ENCODE measurements around the gene TFB1M. TPM values are rescaled to one million over a fixed set of nuclear protein-coding genes. Genes with fewer than 3 reads are reported as not detected.

The TFB1M gene
- total and polyA plus RNA-seq, 2 donors (not counting 3 experiments of a cell fraction or from before 2014, with no cell fraction given) = 12.9 to 35.5 TPM

- no peak overlapping the region for H3K4me3 ChIP-seq (replicated peaks in 1 of 3; ENCODE audit: insufficient read depth in 1 of 3, low read depth in 1 of 3, low read length in 3 of 3)
- H3K9me3 ChIP-seq (replicated peaks; ENCODE audit: control insufficient read depth, insufficient read depth, low read length) = no peaks in the 10 kb centered on the region
- no peak for DNase-seq (ENCODE audit: low read depth, low spot score)
- no peak overlapping the region for H3K4me2 ChIP-seq (ENCODE audit: insufficient read depth, low read length)
- ChIA-PET CTCF (interaction anchor here (1.7 kb wide), 1 partner anchor 28 kb away, joined by 3 read pairs; no protein-coding TSS in a partner anchor), POLR2A (no interaction called here)
- no peaks in the 10 kb centered on the region for H4K20me1 ChIP-seq (replicated peaks; ENCODE audit: control insufficient read depth, extremely low read depth, insufficient read depth, low read length)
- intact Hi-C loops (cut with micrococcal nuclease) (no loop called here), dilution Hi-C loops (cut with MboI; ENCODE audit: extremely low pct_ligation_motif_present, low sequenced_read_pairs) (no loop called here)
- peaks cover 30% of the 10 kb centered on the region for H3K4me1 ChIP-seq (ENCODE audit: control insufficient read depth, extremely low read depth, insufficient read depth, low read length)
- H3K36me3 ChIP-seq (ENCODE audit: control insufficient read depth in 2 of 2, extremely low read depth in 1 of 2, insufficient read depth in 2 of 2, low read length in 2 of 2) = peaks cover 0 to 6% of the 10 kb centered on the region in 2 experiments
- TF ChIP-seq MYC (IDR thresholded peaks at IDR 0.05; ENCODE audit: low read depth, low read length) (no peak), EZH2 (IDR thresholded peaks at IDR 0.05; ENCODE audit: borderline replicate concordance, low read depth, low read length, severe bottlenecking) (no peak), GATA2 (IDR thresholded peaks at IDR 0.05; ENCODE audit: insufficient read depth, insufficient read length, low read depth, low read length) (no peak), MAX (IDR thresholded peaks at IDR 0.05; ENCODE audit: insufficient read depth, insufficient read length) (no peak), JUN (IDR thresholded peaks at IDR 0.05; ENCODE audit: borderline replicate concordance, insufficient read depth, insufficient read length, low read depth) (no peak), POLR2A (IDR thresholded peaks at IDR 0.05; ENCODE audit: low read depth, low read length) (no peak), CTCF (IDR thresholded peaks at IDR 0.05; ENCODE audit: extremely low read depth in 1 of 2, insufficient read depth in 1 of 2, low read depth in 1 of 2, low read length in 2 of 2) (no peak), FOS (IDR thresholded peaks at IDR 0.05; ENCODE audit: borderline replicate concordance, insufficient read depth, low read length) (no peak)
- peaks cover 21% of the 10 kb centered on the region for H3K79me2 ChIP-seq (ENCODE audit: control insufficient read depth, insufficient read depth, low read length)
- H3K9me1 ChIP-seq (replicated peaks; ENCODE audit: control insufficient read depth, extremely low read depth, insufficient read depth, low read length) = no peaks in the 10 kb centered on the region
- H3K27ac ChIP-seq (ENCODE audit: insufficient read depth, low read depth, low read length) = no peak overlapping the region
- no peaks in the 10 kb centered on the region for H3K27me3 ChIP-seq (ENCODE audit: control insufficient read depth in 2 of 2, insufficient read depth in 2 of 2, low read length in 2 of 2)
- H2AFZ ChIP-seq (ENCODE audit: low read depth, low read length) = no peak overlapping the region
- no peak for FAIRE-seq
- no peak overlapping the region for H3K9ac ChIP-seq (replicated peaks; ENCODE audit: extremely low read depth, insufficient read depth, low read length)
- BruUV-seq (replicated peaks) = no TSS peak
These were observed 43.1 kb downstream of the TFB1M start for GRCh38 chr6:155271145-155271544.

Data from endothelial cell of umbilical vein (primary cell).